Activated gamma-delta T cell (primary cell): ENCODE data around the gene SLITRK5.

Experiments
- DNase-seq: peaks from one replicate; lab custom pipeline; 2025; lab: John Stamatoyannopoulos, UW

SLITRK5 gene

DNA sequence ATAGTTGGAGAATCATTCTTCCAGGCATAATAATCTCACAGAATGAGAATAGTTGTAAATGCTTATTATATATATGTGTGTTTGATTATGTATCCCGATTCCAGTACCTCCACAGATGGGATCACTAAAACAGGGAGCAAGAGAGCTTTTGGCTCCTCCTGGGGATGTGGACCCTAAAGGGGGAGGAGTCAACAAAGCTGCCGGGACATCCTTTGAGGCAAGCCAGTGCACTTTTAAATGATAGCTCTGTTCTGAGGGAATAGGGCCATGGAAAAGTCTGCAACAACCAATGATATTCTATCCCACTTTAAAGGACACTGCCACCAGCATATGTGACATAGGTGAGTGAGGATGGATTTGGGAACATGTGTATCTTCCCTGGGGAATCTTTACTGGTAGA is 40.8 kb downstream of the SLITRK5 start:
- no peak for DNase-seq
